NCI-H146 (cell line): Measurements from ENCODE around the gene TOMM40L.
"Not testable (repeated sequence)": the region's sequence is repeated elsewhere in the genome, so short reads cannot be mapped to it uniquely, and the experiment has no call there.

Experiments used
- DNase-seq: peaks from one replicate; lab custom pipeline; 2025; lab: John Stamatoyannopoulos, UW

TOMM40L gene

DNA sequence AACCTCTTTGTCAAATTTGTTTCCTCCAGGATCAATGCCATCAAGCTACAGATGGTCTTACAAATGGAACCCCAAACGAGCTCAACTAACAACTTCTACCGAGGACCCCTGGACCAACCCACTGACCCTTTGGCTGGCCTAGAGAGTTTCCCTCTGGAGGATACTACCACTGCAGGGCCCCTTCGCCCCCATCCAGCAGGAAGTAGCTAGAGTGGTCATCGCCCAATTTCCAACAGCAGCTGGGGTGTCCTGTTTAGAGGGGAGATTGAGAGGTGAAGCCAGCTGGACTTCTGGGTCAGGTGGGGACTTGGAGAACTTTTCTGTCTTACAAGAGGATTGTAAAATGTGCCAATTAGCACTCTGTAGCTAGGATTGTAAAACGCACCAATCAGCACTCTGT lies 31.2 kb downstream of the TOMM40L start:
- not testable (repeated sequence) for DNase-seq

- peak; percentile 72 for DNase-seq
Observed at GRCh38 chr1:161258439-161259344, 32.8 kb downstream of the TOMM40L start, which contains the start of gene PCP4L1. Gene PCP4L1 (plus strand): TSS chr1:161258745. CDS start chr1:161258975, 230 bp downstream.

GRCh38 chr1:161259345-161259702 lies 33.5 kb downstream of the TOMM40L start:
- DNase-seq: no peak

DNA sequence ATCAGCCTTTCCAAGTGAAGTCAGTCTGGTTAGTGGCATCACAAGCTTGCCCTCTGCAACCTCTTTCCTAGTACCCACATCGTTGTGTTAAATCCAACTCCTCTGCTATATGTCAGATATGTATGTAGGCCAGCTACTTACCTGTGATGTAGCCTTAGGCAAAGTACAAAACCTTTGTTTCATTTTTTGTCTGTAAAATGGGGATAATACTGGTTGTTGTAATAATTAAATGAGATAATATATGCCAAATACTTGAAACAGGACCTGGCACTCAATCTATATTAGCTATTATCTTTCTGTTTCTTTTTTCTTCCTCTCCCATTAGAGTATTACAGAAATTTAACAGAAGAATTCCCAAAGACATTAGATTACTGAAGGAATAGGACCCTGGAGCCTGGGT lies 33.9 kb downstream of the TOMM40L start:
- no peak for DNase-seq

DNA sequence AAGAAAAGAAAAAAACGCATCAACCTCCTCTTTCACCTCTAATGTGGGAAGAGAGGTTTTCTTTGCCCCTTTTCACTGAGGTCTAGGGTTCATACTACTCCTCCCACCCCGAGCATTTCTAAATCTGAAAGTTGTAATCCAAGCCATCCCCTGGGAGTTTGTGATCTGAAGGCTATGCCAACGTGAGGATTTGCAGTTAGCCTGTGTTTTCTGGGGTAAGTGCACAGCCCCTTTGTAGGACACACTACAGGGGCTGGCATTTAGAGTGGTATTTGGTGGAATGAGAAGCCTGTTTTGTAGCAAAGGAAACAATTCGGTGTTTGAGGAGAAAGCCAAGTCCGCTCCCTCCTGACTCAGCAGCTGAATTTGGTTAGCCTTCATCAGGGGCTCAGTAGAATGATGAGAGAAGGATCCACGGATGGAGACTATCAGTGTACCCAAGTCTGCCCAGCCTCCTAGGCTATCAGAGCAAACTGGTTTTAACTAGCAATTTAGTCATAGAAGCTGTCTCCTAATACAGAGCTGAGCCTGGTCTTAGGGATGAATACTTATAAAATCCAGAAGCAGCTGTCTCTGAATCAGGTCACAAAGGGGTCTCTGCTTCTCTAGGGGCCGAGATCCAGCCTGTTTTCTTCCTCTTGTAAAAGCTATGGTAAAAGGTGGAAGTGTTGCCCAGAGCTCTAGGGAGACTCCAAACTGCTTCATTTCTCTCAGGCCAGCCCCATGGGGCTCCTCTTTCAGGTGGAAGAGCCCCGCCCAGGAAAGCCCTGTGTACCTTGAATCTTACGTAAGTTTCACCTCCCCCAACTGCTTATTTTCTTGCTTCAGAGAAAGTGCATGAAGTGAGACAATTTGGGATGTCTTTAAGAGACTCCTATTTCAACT lies 34.8 kb downstream of the TOMM40L start:
- DNase-seq: no peak

- peak; percentile 18 for DNase-seq
Observed at GRCh38 chr1:161261261-161262235, 35.7 kb downstream of the TOMM40L start.

DNA sequence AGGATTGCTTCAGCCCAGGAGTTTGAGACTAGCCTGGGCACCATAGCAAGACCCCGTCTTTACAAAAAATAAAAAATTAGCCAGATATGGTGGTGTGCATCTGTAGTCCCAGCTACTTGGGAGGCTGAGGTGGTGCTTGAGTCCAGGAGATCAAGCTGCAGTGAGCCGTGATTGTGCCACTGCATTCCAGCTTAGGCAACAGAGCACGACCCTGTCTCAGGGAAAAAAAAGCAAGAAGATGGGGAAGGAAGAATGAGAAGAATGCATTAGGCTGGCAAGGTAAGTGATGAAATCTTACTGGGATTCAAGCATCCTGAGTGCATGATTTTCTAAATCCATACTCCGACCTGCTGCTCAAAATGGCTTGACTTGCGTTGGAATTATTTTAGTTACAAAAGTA lies 39.4 kb downstream of the TOMM40L start:
- no peak for DNase-seq

GRCh38 chr1:161266202-161266601 lies 40.3 kb downstream of the TOMM40L start:
- peak; percentile 80 for DNase-seq

- no peak for DNase-seq
Observed at GRCh38 chr1:161266836-161267235, 41.0 kb downstream of the TOMM40L start.

GRCh38 chr1:161267321-161267720 lies 41.5 kb downstream of the TOMM40L start:
- DNase-seq: no peak

- DNase-seq: no peak
Observed at GRCh38 chr1:161273402-161273801, 47.5 kb downstream of the TOMM40L start.

DNA sequence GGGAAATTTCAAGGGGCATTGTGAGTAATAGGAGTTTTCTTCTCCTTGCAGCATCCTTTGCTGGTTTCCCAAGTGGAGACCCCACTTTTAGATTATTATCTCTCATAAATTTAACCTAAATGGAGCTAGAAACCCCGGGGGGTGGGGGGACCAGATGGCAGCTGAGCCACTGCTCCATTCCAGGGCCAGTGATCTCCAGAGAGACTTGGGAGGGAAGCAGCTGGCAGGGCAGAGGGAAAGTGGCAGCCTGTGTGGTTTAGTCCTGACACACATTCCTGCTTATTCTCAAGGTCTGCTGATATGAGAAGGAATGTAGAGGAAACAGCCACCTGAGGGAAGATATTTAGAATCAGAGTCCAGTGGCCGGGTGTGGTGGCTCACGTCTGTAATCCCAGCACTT lies 49.0 kb downstream of the TOMM40L start:
- no peak for DNase-seq
